HCT116 (cell line): ENCODE measurements around the gene KIF26B. TPM values are rescaled to one million over a fixed set of nuclear protein-coding genes. Genes with fewer than 3 reads are reported as not detected.

Experiments used
- ATAC-seq: fragments of 200-7000 bp; cut with Tn5 transposase; 2 replicates; pipeline ENCODE4 v1.9.1; 2020; ENCODE audit warnings: mild to moderate bottlenecking, moderate library complexity
- BruUV-seq: library from RNA; stranded (reverse); fragments of 400-500 nt; replicated peaks from 2 replicates; lab custom pipeline; 2021; lab: Mats Ljungman, UMichigan
- CTCF ChIA-PET: fragments of 300-600 bp; sonication (Branson Sonifier 250); formaldehyde crosslinking; loops from one replicate; lab custom pipeline; 2021; ENCODE audit warnings: antibody characterized with exemption; lab: Charles Lee
- POLR2A ChIA-PET: fragments of 300-600, 350-600 bp; sonication (Branson Sonifier 250); formaldehyde crosslinking; loops from one replicate; lab custom pipeline; 2021; ENCODE audit warnings: antibody characterized with exemption; lab: Charles Lee
- RAD21 ChIA-PET, 2 experiments: fragments of 300-600 bp; sonication (Branson Sonifier 250); formaldehyde crosslinking; loops; one replicate each; lab custom pipeline; 2023; ENCODE audit warnings: low total read pairs in 2 of 2; ENCODE audit not compliant: uncharacterized antibody in 2 of 2, unreplicated experiment in 2 of 2, low non-redundant PET in 1 of 2; lab: Charles Lee
- DNase-seq: peaks from one replicate; pipeline ENCODE4 v3.0.0-alpha.2; 2010; ENCODE audit warnings: low read depth, low spot score
- H2AFZ ChIP-seq: fragments of 200-600 bp; shearing (Covaris generic), sonication (generic); 2 replicates; pipeline ENCODE4 v1.6.1; 2017; ENCODE audit warnings: low read depth, mixed run types, mixed read lengths, antibody characterized with exemption, low read length; ENCODE audit not compliant: poor library complexity, severe bottlenecking
- H3K27ac ChIP-seq: 2 replicates; pipeline ENCODE4 v1.5.1; 2012; ENCODE audit warnings: low read depth, low read length
- H3K27me3 ChIP-seq: fragments of 200-600 bp; sonication (generic); 2 replicates; pipeline ENCODE4 v1.6.1; 2016; ENCODE audit warnings: mixed run types, low read length, mixed read lengths; ENCODE audit not compliant: insufficient read depth
- H3K36me3 ChIP-seq, 2 experiments: fragments of 200-500 bp in 1 of 2; fragments of 200-600 bp in 1 of 2; sonication (Bioruptor generic) in 1 of 2; sonication (generic) in 1 of 2; 2 replicates each; pipeline versions ENCODE4 v1.5.1 to v1.6.1; 2014 to 2016; ENCODE audit warnings: low read length in 2 of 2, inconsistent platforms in 1 of 2, mixed read lengths in 1 of 2, mixed run types in 1 of 2; ENCODE audit not compliant: insufficient read depth in 2 of 2, control insufficient read depth in 1 of 2
- H3K4me1 ChIP-seq, 2 experiments: fragments of 200-600 bp in 1 of 2; sonication (generic) in 1 of 2; 2 replicates each; pipeline versions ENCODE4 v1.5.1 to v1.6.1; 2012 to 2017; ENCODE audit warnings: low read length in 2 of 2, inconsistent platforms in 1 of 2, mild to moderate bottlenecking in 1 of 2, mixed read lengths in 1 of 2, mixed run types in 1 of 2, moderate library complexity in 1 of 2; ENCODE audit not compliant: insufficient read depth in 2 of 2, control insufficient read depth in 1 of 2
- H3K4me2 ChIP-seq: fragments of 200-600 bp; sonication (generic); 2 replicates; pipeline ENCODE4 v1.6.1; 2017; ENCODE audit warnings: mixed run types, low read length, mixed read lengths
- H3K4me3 ChIP-seq, 2 experiments: fragments of 200-600 bp in 1 of 2; sonication (generic) in 1 of 2; replicated peaks in 1 of 2; 2 replicates each; pipeline ENCODE4 v1.5.1; 2011 to 2016; ENCODE audit warnings: low read length in 2 of 2, control low read depth in 1 of 2, low read depth in 1 of 2, mild to moderate bottlenecking in 1 of 2, mixed read lengths in 1 of 2, mixed run types in 1 of 2
- H3K79me2 ChIP-seq: fragments of 200-600 bp; sonication (generic); 2 replicates; pipeline ENCODE4 v1.6.1; 2017; ENCODE audit warnings: mild to moderate bottlenecking, mixed run types, low read length, moderate library complexity, mixed read lengths; ENCODE audit not compliant: insufficient read depth
- H3K9ac ChIP-seq: fragments of 200-600 bp; sonication (generic); 2 replicates; pipeline ENCODE4 v1.6.1; 2016; ENCODE audit warnings: low read length, mixed read lengths
- H3K9me2 ChIP-seq: fragments of 200-600 bp; sonication (generic), shearing (Covaris generic); 2 replicates; pipeline ENCODE4 v1.6.1; 2017; ENCODE audit warnings: mixed run types, mild to moderate bottlenecking, moderate library complexity; ENCODE audit not compliant: insufficient read depth
- H3K9me3 ChIP-seq, 2 experiments: fragments of 200-500 bp in 1 of 2; fragments of 200-600 bp in 1 of 2; sonication (Bioruptor generic) in 1 of 2; sonication (generic) in 1 of 2; 2 replicates each; pipeline ENCODE4 v1.6.1; 2014 to 2017; ENCODE audit warnings: low read length in 2 of 2, mixed read lengths in 2 of 2, inconsistent platforms in 1 of 2, low read depth in 1 of 2, mild to moderate bottlenecking in 1 of 2, mixed run types in 1 of 2, moderate library complexity in 1 of 2; ENCODE audit not compliant: control insufficient read depth in 1 of 2, insufficient read depth in 1 of 2
- H4K20me1 ChIP-seq: fragments of 200-600 bp; sonication (generic), shearing (Covaris generic); 2 replicates; pipeline ENCODE4 v1.6.1; 2017; ENCODE audit warnings: mixed run types, mild to moderate bottlenecking, moderate library complexity; ENCODE audit not compliant: insufficient read depth
- ATF3 ChIP-seq: IDR thresholded peaks from 2 replicates; pipeline ENCODE4 v1.6.1; 2012
- CBX3 ChIP-seq: IDR thresholded peaks from 2 replicates; pipeline ENCODE4 v1.6.1; 2012; ENCODE audit warnings: low read depth
- CEBPB ChIP-seq: IDR thresholded peaks from 2 replicates; pipeline ENCODE4 v1.6.1; 2012; ENCODE audit warnings: low read depth
- ELF1 ChIP-seq: IDR thresholded peaks from 2 replicates; pipeline ENCODE4 v1.6.1; 2012; ENCODE audit warnings: low read depth, borderline replicate concordance
- EZH2 ChIP-seq: fragments of 200-600 bp; sonication (generic); IDR thresholded peaks from 2 replicates; pipeline ENCODE4 v1.6.1; 2017; ENCODE audit warnings: antibody characterized with exemption, mixed run types
- FOSL1 ChIP-seq: IDR thresholded peaks from 2 replicates; pipeline ENCODE4 v1.6.1; 2012; ENCODE audit warnings: low read depth
- JUND ChIP-seq: IDR thresholded peaks from 2 replicates; pipeline ENCODE4 v1.6.1; 2012
- MAX ChIP-seq: IDR thresholded peaks from 2 replicates; pipeline ENCODE4 v1.6.1; 2012
- POLR2A ChIP-seq: IDR thresholded peaks from 2 replicates; pipeline ENCODE4 v1.7.0; 2011; ENCODE audit warnings: borderline replicate concordance; ENCODE audit not compliant: insufficient read depth, insufficient read length; ENCODE audit errors: extremely low read depth
- POLR2AphosphoS5 ChIP-seq: IDR thresholded peaks from 2 replicates; pipeline ENCODE4 v1.6.1; 2011; ENCODE audit warnings: mild to moderate bottlenecking, low read depth, low read length, moderate library complexity
- RAD21 ChIP-seq: IDR thresholded peaks from 2 replicates; pipeline ENCODE4 v1.6.1; 2012; ENCODE audit warnings: low read depth, mild to moderate bottlenecking
- SIN3A ChIP-seq: IDR thresholded peaks from 2 replicates; pipeline ENCODE4 v1.6.1; 2012; ENCODE audit warnings: low read depth
- SRF ChIP-seq: IDR thresholded peaks from 2 replicates; pipeline ENCODE4 v1.6.1; 2012; ENCODE audit warnings: low read depth
- TCF7L2 ChIP-seq: IDR thresholded peaks from 2 replicates; pipeline ENCODE4 v1.7.0; 2011; ENCODE audit warnings: borderline replicate concordance, inconsistent platforms; ENCODE audit not compliant: insufficient read depth, insufficient read length; ENCODE audit errors: extremely low read depth
- YY1 ChIP-seq: IDR thresholded peaks from 2 replicates; pipeline ENCODE4 v1.6.1; 2011; ENCODE audit warnings: low read length, low read depth, moderate library complexity, mild to moderate bottlenecking; ENCODE audit not compliant: insufficient replicate concordance; ENCODE audit errors: extremely low read depth
- ZBTB33 ChIP-seq: IDR thresholded peaks from 2 replicates; pipeline ENCODE4 v1.6.1; 2011; ENCODE audit warnings: mild to moderate bottlenecking, low read length, moderate library complexity; ENCODE audit not compliant: insufficient replicate concordance; ENCODE audit errors: extremely low read depth
- ZFX ChIP-seq: fragments of 450-650 bp; IDR thresholded peaks from 2 replicates; pipeline ENCODE4 v1.6.1; 2017
- ZNF274 ChIP-seq: fragments of 200-500 bp; sonication (Bioruptor generic); IDR thresholded peaks from 2 replicates; pipeline ENCODE4 v1.6.1; 2014; ENCODE audit warnings: mild to moderate bottlenecking, low read depth, low read length, inconsistent platforms
- intact Hi-C: fragments of 100-400 bp; cut with micrococcal nuclease; formaldehyde crosslinking; loops from 2 replicates; pipeline ENCODE4 v1.10.0; 2022
- total RNA-seq: library from RNA; stranded (reverse); gene quantifications from one replicate; pipeline ENCODE4 v1.2.1, GENCODE V29; 2021; ENCODE audit not compliant: unreplicated experiment

KIF26B gene
- total RNA-seq, 1 experiment from 2014 or later = 0.49 TPM

GRCh38 chr1:245126530-245126929 is 28.3 kb upstream of the KIF26B start:
- ATAC-seq = no peak
- TF ChIP-seq MAX (no peak), ATF3 (no peak), POLR2A (no peak), ELF1 (no peak), CBX3 (no peak), SIN3A (no peak), CEBPB (no peak), RAD21 (no peak), FOSL1 (no peak), EZH2 (no peak), ZFX (no peak), YY1 (no peak)
- TF ChIP-seq, all 23 proteins: peak for 0
- POLR2A ChIA-PET = no interaction called here
- no peak overlapping the region for H3K4me3 ChIP-seq
- no peak overlapping the region for H3K4me2 ChIP-seq
- no peaks in the 10 kb centered on the region for H3K27me3 ChIP-seq
- no peaks in the 10 kb centered on the region for H3K36me3 ChIP-seq
- no peak overlapping the region for H3K9ac ChIP-seq
- no peaks in the 10 kb centered on the region for H4K20me1 ChIP-seq
- BruUV-seq = no TSS peak
- H3K9me3 ChIP-seq = no peaks in the 10 kb centered on the region
- CTCF ChIA-PET = no interaction called here
- no peak for DNase-seq
- intact Hi-C loops = no loop called here
- RAD21 ChIA-PET = no interaction called here
- H3K27ac ChIP-seq = no peak overlapping the region
- H2AFZ ChIP-seq = no peak overlapping the region
- H3K9me2 ChIP-seq = no peaks in the 10 kb centered on the region
- no peaks in the 10 kb centered on the region for H3K79me2 ChIP-seq
- no peaks in the 10 kb centered on the region for H3K4me1 ChIP-seq

- H3K9me2 ChIP-seq = no peaks in the 10 kb centered on the region
- no peak overlapping the region for H3K4me3 ChIP-seq
- no peak overlapping the region for H3K9ac ChIP-seq
- POLR2A ChIA-PET = no interaction called here
- RAD21 ChIA-PET = no interaction called here
- H3K36me3 ChIP-seq = no peaks in the 10 kb centered on the region
- no TSS peak for BruUV-seq
- CTCF ChIA-PET = no interaction called here
- intact Hi-C loops = no loop called here
- no peak for DNase-seq
- no peaks in the 10 kb centered on the region for H3K27me3 ChIP-seq
- no peaks in the 10 kb centered on the region for H4K20me1 ChIP-seq
- no peaks in the 10 kb centered on the region for H3K9me3 ChIP-seq
- no peak overlapping the region for H2AFZ ChIP-seq
- H3K27ac ChIP-seq = no peak overlapping the region
- no peak overlapping the region for H3K4me2 ChIP-seq
- H3K79me2 ChIP-seq = no peaks in the 10 kb centered on the region
- H3K4me1 ChIP-seq = no peaks in the 10 kb centered on the region
- no peak for ATAC-seq
- TF ChIP-seq JUND (no peak), CBX3 (no peak), TCF7L2 (no peak), SRF (no peak), ZFX (no peak), ZNF274 (no peak), POLR2AphosphoS5 (no peak), RAD21 (no peak), POLR2A (no peak), ATF3 (no peak), FOSL1 (no peak), SIN3A (no peak), ELF1 (no peak), ZBTB33 (no peak), YY1 (no peak)
Measured at GRCh38 chr1:245128381-245129101, 26.2 kb upstream of the KIF26B start.
